Left cardiac atrium (tissue), 4 donors: ENCODE measurements around the gene PRKAG2. TPM values are rescaled to one million over a fixed set of nuclear protein-coding genes. Genes with fewer than 3 reads are reported as not detected.

Experiments used
- ATAC-seq, 2 donors: fragments of 200-7000 bp; cut with Tn5 transposase; one replicate each; pipeline ENCODE4 v1.9.1; 2020; ENCODE audit warnings: mild to moderate bottlenecking in 2 of 2, moderate library complexity in 2 of 2
- DNase-seq: peaks from one replicate; pipeline ENCODE4 v3.0.0-alpha.2; 2020
- intact Hi-C, 2 donors: fragments of 100-400 bp; cut with DNase I; formaldehyde crosslinking; loops; one replicate each; pipeline versions ENCODE4 v1.14.1 to v1.15.1; 2022 to 2023
- total RNA-seq, 2 donors: library from RNA; stranded (reverse); fragmentation: NEBNext Ultra II Directional; extraction: Animal tissue kit (Norgen Biotek cat#: 25700); gene quantifications; one replicate each; pipeline ENCODE4 v1.2.1, GENCODE V29; 2021
- donor health status: DM: no; HTN: yes; CAD: no.
- donor health status: DM: no; HTN: yes; CAD: no; lungs with severe emphysema.
- donor health status: DM: yes; HTN: yes; CAD: no.
- donor health status: Dilated cardiomyopathy.

Gene PRKAG2
- total RNA-seq, 2 donors from 2014 or later, result 141 to 253 TPM

GRCh38 chr7:151511270-151511669 lies 365.6 kb downstream of the PRKAG2 start:
- DNase-seq (no peak), ATAC-seq (no peak)
- intact Hi-C loops, result no loop called here

GRCh38 chr7:151509670-151510333 lies 367.1 kb downstream of the PRKAG2 start:
- ATAC-seq (peak in 1 of 2 donors; percentile 23), DNase-seq (no peak)
- intact Hi-C loops, result no loop called here

- intact Hi-C loops, result no loop called here
- ATAC-seq, result no peak
- DNase-seq, result no peak
Measured at GRCh38 chr7:151508991-151509390, 367.9 kb downstream of the PRKAG2 start.

- intact Hi-C loops, result no loop called here
- ATAC-seq (no peak), DNase-seq (no peak)
Measured at GRCh38 chr7:151507806-151508205, 369.1 kb downstream of the PRKAG2 start.

DNA sequence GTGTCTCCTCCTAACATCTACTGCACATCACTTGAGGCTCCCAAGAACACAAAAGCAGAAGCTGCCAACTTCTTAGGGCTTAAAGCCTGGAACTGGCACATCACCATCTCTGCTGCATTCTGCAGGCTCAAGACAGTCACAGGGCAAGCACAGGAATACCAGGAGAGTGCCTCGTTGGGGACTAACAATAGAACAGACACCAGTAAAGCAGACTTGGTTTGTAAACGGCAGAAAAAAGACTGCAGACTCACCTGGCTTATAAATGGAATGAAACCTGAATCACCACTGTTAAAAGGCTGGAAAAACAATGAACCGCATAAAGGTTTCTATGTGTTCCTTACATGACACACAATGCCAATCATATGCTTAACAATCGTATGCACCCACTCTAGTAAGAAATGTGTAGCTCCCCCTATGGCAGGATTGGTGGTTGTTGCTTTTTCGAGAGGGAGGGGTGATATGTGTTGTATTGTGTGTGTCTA lies 370.0 kb downstream of the PRKAG2 start:
- ATAC-seq (peak in 1 of 2 donors; percentile 14), DNase-seq (no peak)
- intact Hi-C loops, result no loop called here

Other genes starting within 250 kb of the PRKAG2 start
- gene GALNTL5, start 79.3 kb upstream of the PRKAG2 start, total RNA-seq, result not detected
- gene GALNT11, start 148.6 kb upstream of the PRKAG2 start, total RNA-seq, result 10 to 100 TPM; 24.3 to 24.5 TPM